ENCODE results near the gene ING4.
A peak's percentile ranks its signal among the peaks of the same experiment; 100 is the strongest.

The ING4 gene

GRCh38 chr12:6644903-6645302 lies 18.0 kb downstream of the ING4 start:
- peak overlapping the region in 1 of 3 experiments; percentile 29 for H3K4me3 Mint-ChIP-seq
- H3K9me3 Mint-ChIP-seq = no peaks in the 10 kb centered on the region
- peaks cover 23% of the 10 kb centered on the region for H3K36me3 Mint-ChIP-seq (ENCODE audit: low read depth)
- H3K27ac Mint-ChIP-seq = peak overlapping the region; percentile 63 to 88 (median 74)
- peaks cover 16% of the 10 kb centered on the region for H3K4me1 Mint-ChIP-seq
- peak; percentile 37 to 42 (median 39) for TF ChIP-seq CTCF (IDR thresholded peaks at IDR 0.05; ENCODE audit: unreplicated experiment in 3 of 3)
- peaks cover 12% of the 10 kb centered on the region for H3K27me3 Mint-ChIP-seq (ENCODE audit: low read depth)

GRCh38 chr12:6644257-6644596 lies 18.7 kb downstream of the ING4 start:
- H3K9me3 Mint-ChIP-seq = no peaks in the 10 kb centered on the region
- peak overlapping the region; percentile 63 to 88 (median 74) for H3K27ac Mint-ChIP-seq
- H3K4me3 Mint-ChIP-seq = no peak overlapping the region

GRCh38 chr12:6643569-6644256 lies 19.2 kb downstream of the ING4 start:
- no peaks in the 10 kb centered on the region for H3K9me3 Mint-ChIP-seq

More at GRCh38 chr12:6644257-6644596, 18.7 kb downstream of the ING4 start:
- TF ChIP-seq CTCF (IDR thresholded peaks at IDR 0.05; ENCODE audit: unreplicated experiment in 3 of 3) = no peak
- Mint-ChIP-seq H3K4me1 (peaks cover 16% of the 10 kb centered on the region), H3K36me3 (ENCODE audit: low read depth) (peaks cover 23% of the 10 kb centered on the region), H3K27me3 (ENCODE audit: low read depth) (peaks cover 12% of the 10 kb centered on the region)

GRCh38 chr12:6641131-6641530 lies 21.8 kb downstream of the ING4 start:
- Mint-ChIP-seq H3K27me3 (ENCODE audit: low read depth) (peaks cover 18% of the 10 kb centered on the region), H3K4me3 (no peak overlapping the region), H3K9me3 (no peaks in the 10 kb centered on the region), H3K4me1 (peaks cover 12% of the 10 kb centered on the region), H3K27ac (no peak overlapping the region), H3K36me3 (ENCODE audit: low read depth) (peaks cover 4% of the 10 kb centered on the region)
- TF ChIP-seq CTCF (IDR thresholded peaks at IDR 0.05; ENCODE audit: unreplicated experiment in 3 of 3) = no peak

More at GRCh38 chr12:6643569-6644256, 19.2 kb downstream of the ING4 start:
- no peak overlapping the region for H3K4me3 Mint-ChIP-seq
- peaks cover 23% of the 10 kb centered on the region for H3K36me3 Mint-ChIP-seq (ENCODE audit: low read depth)
- peaks cover 16% of the 10 kb centered on the region for H3K4me1 Mint-ChIP-seq
- peak overlapping the region; percentile 63 to 88 (median 74) for H3K27ac Mint-ChIP-seq
- no peak for TF ChIP-seq CTCF (IDR thresholded peaks at IDR 0.05; ENCODE audit: unreplicated experiment in 3 of 3)
- H3K27me3 Mint-ChIP-seq (ENCODE audit: low read depth) = peaks cover 12% of the 10 kb centered on the region

GRCh38 chr12:6640497-6640896 lies 22.4 kb downstream of the ING4 start:
- Mint-ChIP-seq H3K9me3 (no peaks in the 10 kb centered on the region), H3K4me1 (peaks cover 14% of the 10 kb centered on the region), H3K27me3 (ENCODE audit: low read depth) (peaks cover 18% of the 10 kb centered on the region), H3K4me3 (no peak overlapping the region), H3K27ac (peak overlapping the region in 1 of 3 experiments; percentile 39), H3K36me3 (ENCODE audit: low read depth) (peaks cover 4% of the 10 kb centered on the region)
- TF ChIP-seq CTCF (IDR thresholded peaks at IDR 0.05; ENCODE audit: unreplicated experiment in 3 of 3) = no peak

Measured in nephron (organoid).